ENCODE results near the gene GDF10. TPM values are rescaled to one million over a fixed set of nuclear protein-coding genes. Genes with fewer than 3 reads are reported as not detected.

GDF10 gene
- total RNA-seq, 4 donors from 2014 or later, result 0.79 to 1.2 (median 1.00) TPM; not detected in 1

DNA sequence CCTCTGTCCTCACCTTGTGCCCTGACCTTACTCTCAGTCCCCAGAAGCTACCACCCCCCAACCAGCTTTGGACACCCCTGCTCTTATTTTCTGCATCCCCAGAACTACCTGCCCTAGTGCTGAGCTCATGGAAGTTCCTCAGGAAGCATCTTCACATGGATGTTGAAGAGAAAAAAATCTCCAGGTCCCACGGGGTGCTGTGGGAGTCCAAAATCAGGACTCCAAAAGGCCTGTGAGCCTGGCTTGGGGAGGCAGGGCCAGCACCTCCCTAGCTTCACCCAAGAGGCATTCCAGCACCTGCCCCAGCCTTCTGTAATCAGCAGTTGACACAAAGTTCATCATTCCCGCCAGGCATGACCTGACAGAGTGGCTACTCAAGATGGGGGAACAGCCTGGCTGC, 20.7 kb upstream of the GDF10 start:
- Histone ChIP-seq H3K9me3 (no peaks in the 10 kb centered on the region), H3K4me1 (peaks cover 0 to 8% (median 5%) of the 10 kb centered on the region in 4 donors), H3K4me3 (no peak overlapping the region), H3K36me3 (no peaks in the 10 kb centered on the region), H3K27me3 (no peaks in the 10 kb centered on the region), H3K27ac (no peak overlapping the region)
- 81% methylated on average over 2 of the region's 2 CpGs; no CpG with 5 or more reads in 1 of the 2 donors for WGBS, 2 donors (ENCODE audit: low coverage in 1 of 2)
- no peak for DNase-seq
- in situ Hi-C loops (cut with MboI; ENCODE audit: low pct_ligation_motif_present in 1 of 4, low pct_unique_long_range_greater_than_20kb in 1 of 4, low sequenced_read_pairs in 3 of 4) (no loop called here), intact Hi-C loops (cut with DNase I; ENCODE audit: low total_unique reads) (no loop called here)
- TF ChIP-seq EP300 (IDR thresholded peaks at IDR 0.05; ENCODE audit: low read depth) (no peak), POLR2AphosphoS5 (IDR thresholded peaks at IDR 0.05) (no peak), POLR2A (IDR thresholded peaks at IDR 0.05) (no peak)
- TF ChIP-seq, protein P1, sequence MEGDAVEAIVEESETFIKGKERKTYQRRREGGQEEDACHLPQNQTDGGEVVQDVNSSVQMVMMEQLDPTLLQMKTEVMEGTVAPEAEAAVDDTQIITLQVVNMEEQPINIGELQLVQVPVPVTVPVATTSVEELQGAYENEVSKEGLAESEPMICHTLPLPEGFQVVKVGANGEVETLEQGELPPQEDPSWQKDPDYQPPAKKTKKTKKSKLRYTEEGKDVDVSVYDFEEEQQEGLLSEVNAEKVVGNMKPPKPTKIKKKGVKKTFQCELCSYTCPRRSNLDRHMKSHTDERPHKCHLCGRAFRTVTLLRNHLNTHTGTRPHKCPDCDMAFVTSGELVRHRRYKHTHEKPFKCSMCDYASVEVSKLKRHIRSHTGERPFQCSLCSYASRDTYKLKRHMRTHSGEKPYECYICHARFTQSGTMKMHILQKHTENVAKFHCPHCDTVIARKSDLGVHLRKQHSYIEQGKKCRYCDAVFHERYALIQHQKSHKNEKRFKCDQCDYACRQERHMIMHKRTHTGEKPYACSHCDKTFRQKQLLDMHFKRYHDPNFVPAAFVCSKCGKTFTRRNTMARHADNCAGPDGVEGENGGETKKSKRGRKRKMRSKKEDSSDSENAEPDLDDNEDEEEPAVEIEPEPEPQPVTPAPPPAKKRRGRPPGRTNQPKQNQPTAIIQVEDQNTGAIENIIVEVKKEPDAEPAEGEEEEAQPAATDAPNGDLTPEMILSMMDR (IDR thresholded peaks at IDR 0.05), result no peak

DNA sequence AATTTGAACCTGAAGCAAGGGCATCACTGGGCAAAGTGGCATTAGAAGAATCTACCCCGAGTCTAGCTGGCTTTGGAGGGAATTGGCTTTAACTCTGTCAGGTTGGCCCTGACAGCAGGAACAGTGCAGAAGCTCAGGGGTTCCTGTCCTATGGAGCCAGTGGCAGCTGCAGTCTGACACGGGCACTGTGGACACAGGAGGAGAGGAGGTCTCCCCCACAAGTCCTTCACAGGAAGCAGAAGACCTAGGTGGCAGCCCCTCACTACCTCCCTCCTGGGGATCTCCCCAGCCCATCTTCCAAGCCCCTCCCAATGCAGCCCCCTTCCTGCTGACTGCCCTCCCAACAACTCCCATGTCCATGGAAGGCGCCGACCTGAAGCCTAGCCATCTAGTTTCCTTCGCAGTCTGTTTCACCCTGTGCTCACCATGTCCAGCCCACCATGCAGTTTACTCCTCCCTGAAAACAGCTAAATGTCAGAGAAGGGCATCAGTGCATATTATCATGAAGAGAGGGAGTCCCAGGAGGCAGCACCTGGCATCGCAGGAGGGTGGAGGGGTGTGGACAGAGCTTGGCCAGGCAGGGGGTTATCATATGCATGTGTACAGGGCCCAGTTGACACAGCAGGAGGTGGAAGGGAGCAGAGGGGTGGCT, 17.9 kb upstream of the GDF10 start:
- TF ChIP-seq POLR2AphosphoS5 (IDR thresholded peaks at IDR 0.05) (no peak), EP300 (IDR thresholded peaks at IDR 0.05; ENCODE audit: low read depth) (no peak), POLR2A (IDR thresholded peaks at IDR 0.05) (no peak)
- TF ChIP-seq, protein P1 (IDR thresholded peaks at IDR 0.05), result no peak

DNA sequence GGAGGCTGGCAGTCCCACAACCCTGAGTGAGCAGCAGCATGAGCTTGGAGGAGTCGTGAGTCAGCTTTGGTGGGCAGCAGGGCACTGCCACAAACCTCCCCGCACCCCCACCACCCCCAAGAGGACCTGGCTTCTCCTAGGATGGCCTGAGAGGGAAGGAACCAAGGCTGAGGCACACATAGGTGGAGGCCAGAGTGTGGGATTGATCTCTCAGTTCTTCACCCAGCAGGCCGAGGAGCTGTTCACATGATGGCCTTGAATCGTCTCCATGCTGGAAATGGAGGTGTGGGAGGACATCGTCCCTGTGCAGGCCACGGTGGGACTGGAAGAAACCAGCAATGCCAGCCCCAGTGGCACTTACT, 17.4 kb upstream of the GDF10 start:
- Histone ChIP-seq H3K36me3 (no peaks in the 10 kb centered on the region), H3K4me3 (no peak overlapping the region), H3K27me3 (no peaks in the 10 kb centered on the region), H3K9me3 (no peaks in the 10 kb centered on the region), H3K27ac (no peak overlapping the region), H3K4me1 (peaks cover 0 to 10% (median 6%) of the 10 kb centered on the region in 4 donors)
- intact Hi-C loops (cut with DNase I; ENCODE audit: low total_unique reads), result no loop called here
- in situ Hi-C loops (cut with MboI; ENCODE audit: low pct_ligation_motif_present in 1 of 4, low pct_unique_long_range_greater_than_20kb in 1 of 4, low sequenced_read_pairs in 3 of 4), result no loop called here
- TF ChIP-seq POLR2A (IDR thresholded peaks at IDR 0.05) (no peak), EP300 (IDR thresholded peaks at IDR 0.05; ENCODE audit: low read depth) (no peak), POLR2AphosphoS5 (IDR thresholded peaks at IDR 0.05) (no peak)
- TF ChIP-seq, protein P1 (IDR thresholded peaks at IDR 0.05), result no peak
- DNase-seq, result no peak
- WGBS, 2 donors (ENCODE audit: low coverage in 1 of 2), result 81% methylated on average over 5 of the region's 6 CpGs; no CpG with 5 or more reads in 1 of the 2 donors

More for the DNA sequence above, 17.9 kb upstream of the GDF10 start:
- intact Hi-C loops (cut with DNase I; ENCODE audit: low total_unique reads) (no loop called here), in situ Hi-C loops (cut with MboI; ENCODE audit: low pct_ligation_motif_present in 1 of 4, low pct_unique_long_range_greater_than_20kb in 1 of 4, low sequenced_read_pairs in 3 of 4) (no loop called here)
- no peaks in the 10 kb centered on the region for H3K27me3 ChIP-seq
- no peak overlapping the region for H3K4me3 ChIP-seq
- H3K4me1 ChIP-seq, result peaks cover 0 to 10% (median 6%) of the 10 kb centered on the region in 4 donors
- no peaks in the 10 kb centered on the region for H3K36me3 ChIP-seq
- WGBS, 2 donors (ENCODE audit: low coverage in 1 of 2), result 80 to 81% methylated on average over 1 to 6 of the region's 6 CpGs
- no peak overlapping the region for H3K27ac ChIP-seq
- no peak for DNase-seq
- no peaks in the 10 kb centered on the region for H3K9me3 ChIP-seq

DNA sequence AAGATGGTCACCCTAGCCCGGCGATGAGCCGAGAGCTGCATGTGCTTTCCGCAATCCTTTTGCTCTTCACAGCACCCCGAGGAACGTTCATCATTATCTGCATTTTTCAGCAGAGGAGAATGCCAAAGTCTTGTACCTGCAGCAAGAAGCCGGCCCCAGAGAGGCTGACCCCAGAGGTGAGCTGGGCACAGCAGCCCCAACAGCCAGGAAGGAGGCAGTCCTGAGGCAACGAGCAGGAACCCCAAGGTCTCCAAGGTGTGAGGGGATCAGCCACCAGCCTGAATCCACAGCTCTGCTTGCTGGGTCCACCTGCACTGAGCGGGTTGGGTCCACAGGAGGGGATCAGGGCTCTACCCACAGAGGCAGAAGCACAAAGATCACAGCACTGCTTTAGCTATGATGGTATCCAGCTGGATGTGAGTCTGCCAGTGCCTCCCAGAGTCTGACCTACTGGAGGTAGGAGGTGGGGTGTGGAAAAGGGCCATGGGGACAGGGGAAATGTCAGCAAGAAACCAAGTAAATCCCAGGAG, 16.8 kb upstream of the GDF10 start:
- no peaks in the 10 kb centered on the region for H3K9me3 ChIP-seq
- no peak for TF ChIP-seq POLR2AphosphoS5 (IDR thresholded peaks at IDR 0.05)
- intact Hi-C loops (cut with DNase I; ENCODE audit: low total_unique reads) (no loop called here), in situ Hi-C loops (cut with MboI; ENCODE audit: low pct_ligation_motif_present in 1 of 4, low pct_unique_long_range_greater_than_20kb in 1 of 4, low sequenced_read_pairs in 3 of 4) (no loop called here)
- H3K36me3 ChIP-seq, result no peaks in the 10 kb centered on the region
- DNase-seq, result no peak
- WGBS, 2 donors (ENCODE audit: low coverage in 1 of 2), result 85 to 100% methylated on average over 1 to 9 of the region's 9 CpGs
- H3K27me3 ChIP-seq, result no peaks in the 10 kb centered on the region
- H3K27ac ChIP-seq, result no peak overlapping the region
- H3K4me3 ChIP-seq, result no peak overlapping the region
- H3K4me1 ChIP-seq, result peaks cover 0 to 5% (median 2%) of the 10 kb centered on the region in 4 donors

Measured in transverse colon (tissue), 4 donors.